Neural crest cell (in vitro differentiated cells): ENCODE data around the gene DIP2C. TPM values are rescaled to one million over a fixed set of nuclear protein-coding genes. Genes with fewer than 3 reads are reported as not detected.

Experiments
- DNase-seq: peaks from one replicate; pipeline ENCODE4 v3.0.0; 2021; ENCODE audit warnings: low read depth, mixed read lengths, low spot score
- H3K27ac Mint-ChIP-seq: one replicate; pipeline ENCODE4 v1.8.0; 2021; ENCODE audit warnings: mild to moderate bottlenecking, mixed read lengths; ENCODE audit not compliant: unreplicated experiment
- H3K27me3 Mint-ChIP-seq: 2 replicates; pipeline ENCODE4 v1.8.0; 2021; ENCODE audit warnings: low read depth, mild to moderate bottlenecking, mixed read lengths
- H3K36me3 Mint-ChIP-seq: 2 replicates; pipeline ENCODE4 v1.8.0; 2021; ENCODE audit warnings: low read depth, mild to moderate bottlenecking, mixed read lengths
- H3K4me1 Mint-ChIP-seq: 2 replicates; pipeline ENCODE4 v1.8.0; 2021; ENCODE audit warnings: mixed read lengths
- H3K4me3 Mint-ChIP-seq: one replicate; pipeline ENCODE4 v1.8.0; 2021; ENCODE audit warnings: mild to moderate bottlenecking, mixed read lengths
- H3K9me3 Mint-ChIP-seq: 2 replicates; pipeline ENCODE4 v1.8.0; 2021; ENCODE audit warnings: mixed read lengths
- total RNA-seq: library from RNA; stranded (reverse); gene quantifications from 2 replicates; pipeline ENCODE4 v1.2.1, GENCODE V29; 2021
- TF ChIP-seq, protein P1 (sequence below): fragments of 200-600 bp; sonication (generic); conservative IDR thresholded peaks from 2 replicates; pipeline ENCODE4 v1.5.0; 2021; ENCODE audit warnings: antibody characterized with exemption, mild to moderate bottlenecking

DIP2C gene
- total RNA-seq, 1 donor from 2014 or later = 21.7 TPM

DNA sequence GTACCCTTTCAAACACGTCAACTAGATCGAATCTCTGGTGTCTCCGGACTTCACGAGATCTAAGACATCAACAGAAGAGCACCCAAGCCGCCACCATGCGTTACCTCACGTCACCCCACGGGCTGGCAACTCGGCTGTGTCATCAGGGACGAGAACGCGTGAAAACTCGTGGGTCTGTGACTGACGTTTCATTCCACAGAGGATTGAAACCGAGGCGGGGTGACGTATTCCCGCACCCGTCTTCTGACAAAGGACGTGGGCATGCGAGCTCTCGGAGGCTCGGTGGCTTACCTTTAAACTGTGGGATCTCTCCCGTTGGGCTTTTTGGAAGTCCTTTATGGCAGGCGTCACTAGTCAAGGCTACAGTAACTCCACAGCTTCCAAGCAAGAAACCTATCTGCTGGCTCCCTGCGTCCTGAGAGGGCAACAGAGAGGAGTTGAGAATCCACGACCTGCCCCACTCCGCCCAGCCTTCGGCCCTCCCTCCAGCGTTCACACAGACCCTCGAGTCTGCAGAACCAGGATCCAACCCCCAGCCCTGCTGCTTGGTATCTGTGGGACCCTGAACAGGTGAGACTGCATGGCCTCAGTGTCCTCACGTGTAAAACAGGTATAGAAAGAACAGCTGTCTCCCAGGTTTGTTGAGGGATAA is 298.9 kb downstream of the DIP2C start:
- Mint-ChIP-seq H3K27me3 (no peaks in the 10 kb centered on the region), H3K9me3 (peaks cover 2% of the 10 kb centered on the region)
- DNase-seq = no peak

DNA sequence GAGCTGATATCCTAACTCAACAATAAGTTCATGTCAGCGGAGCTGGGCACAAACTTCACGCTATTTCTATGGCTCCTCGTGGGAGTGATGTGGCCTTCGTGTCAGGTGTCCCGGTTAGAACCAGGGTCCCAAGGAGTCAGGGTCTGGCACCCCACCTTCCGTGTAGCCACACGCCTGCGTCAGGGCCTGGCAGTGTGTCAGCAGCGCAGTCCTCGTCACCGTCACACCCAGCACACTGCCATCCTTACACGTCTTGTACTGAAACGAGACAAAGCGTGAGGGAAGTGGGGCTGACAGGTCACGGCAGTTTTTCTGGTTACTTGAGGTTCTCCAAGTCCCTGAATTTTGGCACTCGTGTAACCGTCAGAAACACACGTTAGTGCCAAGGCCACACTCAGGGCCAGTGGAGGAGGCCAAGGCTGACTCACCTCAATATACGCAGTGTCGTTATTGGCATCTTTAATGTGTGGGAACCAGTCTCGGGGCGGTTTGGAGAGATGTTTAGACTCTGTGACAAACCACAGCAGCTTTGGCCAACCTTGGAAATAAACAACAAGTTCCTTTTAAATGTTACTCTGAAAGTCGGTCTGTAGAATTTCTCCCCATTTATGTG is 299.5 kb downstream of the DIP2C start:
- H3K36me3 Mint-ChIP-seq = peaks cover 6% of the 10 kb centered on the region
- TF ChIP-seq, protein P1, sequence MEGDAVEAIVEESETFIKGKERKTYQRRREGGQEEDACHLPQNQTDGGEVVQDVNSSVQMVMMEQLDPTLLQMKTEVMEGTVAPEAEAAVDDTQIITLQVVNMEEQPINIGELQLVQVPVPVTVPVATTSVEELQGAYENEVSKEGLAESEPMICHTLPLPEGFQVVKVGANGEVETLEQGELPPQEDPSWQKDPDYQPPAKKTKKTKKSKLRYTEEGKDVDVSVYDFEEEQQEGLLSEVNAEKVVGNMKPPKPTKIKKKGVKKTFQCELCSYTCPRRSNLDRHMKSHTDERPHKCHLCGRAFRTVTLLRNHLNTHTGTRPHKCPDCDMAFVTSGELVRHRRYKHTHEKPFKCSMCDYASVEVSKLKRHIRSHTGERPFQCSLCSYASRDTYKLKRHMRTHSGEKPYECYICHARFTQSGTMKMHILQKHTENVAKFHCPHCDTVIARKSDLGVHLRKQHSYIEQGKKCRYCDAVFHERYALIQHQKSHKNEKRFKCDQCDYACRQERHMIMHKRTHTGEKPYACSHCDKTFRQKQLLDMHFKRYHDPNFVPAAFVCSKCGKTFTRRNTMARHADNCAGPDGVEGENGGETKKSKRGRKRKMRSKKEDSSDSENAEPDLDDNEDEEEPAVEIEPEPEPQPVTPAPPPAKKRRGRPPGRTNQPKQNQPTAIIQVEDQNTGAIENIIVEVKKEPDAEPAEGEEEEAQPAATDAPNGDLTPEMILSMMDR = no peak
- no peak overlapping the region for H3K4me3 Mint-ChIP-seq
- DNase-seq = no peak
- H3K27ac Mint-ChIP-seq = no peak overlapping the region
- peaks cover 2% of the 10 kb centered on the region for H3K9me3 Mint-ChIP-seq
- peaks cover 4% of the 10 kb centered on the region for H3K4me1 Mint-ChIP-seq
- H3K27me3 Mint-ChIP-seq = no peaks in the 10 kb centered on the region

More for the DNA sequence above, 298.9 kb downstream of the DIP2C start:
- peak overlapping the region; percentile 39 for H3K27ac Mint-ChIP-seq
- H3K4me3 Mint-ChIP-seq = no peak overlapping the region
- H3K4me1 Mint-ChIP-seq = peaks cover 7% of the 10 kb centered on the region
- H3K36me3 Mint-ChIP-seq = peaks cover 6% of the 10 kb centered on the region
- TF ChIP-seq, protein P1 = no peak

DNA sequence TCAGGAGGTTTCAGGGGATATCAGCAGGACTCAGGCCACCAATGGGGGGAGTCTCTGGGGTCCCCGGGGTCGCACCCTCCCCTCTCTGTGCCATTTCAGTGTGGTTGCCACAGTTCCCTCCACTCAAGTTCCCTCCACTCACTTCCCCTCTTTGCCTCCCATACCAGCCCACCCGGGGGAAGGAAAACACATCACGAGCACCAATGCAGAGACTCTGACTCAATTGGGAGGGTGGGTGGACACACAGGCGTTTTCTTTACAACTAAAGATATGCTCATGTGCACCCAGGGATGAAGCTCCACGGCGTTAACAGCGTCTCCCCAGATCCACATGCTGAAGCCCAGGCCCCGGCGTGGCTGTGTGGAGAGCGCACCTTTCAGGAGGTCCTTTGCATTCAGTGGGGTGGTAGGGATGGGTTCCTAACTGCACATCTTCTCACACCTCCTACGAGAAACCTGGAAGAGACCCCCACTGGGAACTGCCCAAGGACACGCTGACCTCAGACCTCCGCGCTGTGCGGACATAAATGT is 300.1 kb downstream of the DIP2C start:
- Mint-ChIP-seq H3K4me1 (no peaks in the 10 kb centered on the region), H3K36me3 (peaks cover 6% of the 10 kb centered on the region), H3K27me3 (no peaks in the 10 kb centered on the region), H3K9me3 (peaks cover 2% of the 10 kb centered on the region), H3K27ac (no peak overlapping the region), H3K4me3 (no peak overlapping the region)
- TF ChIP-seq, protein P1 = no peak
- no peak for DNase-seq

DNA sequence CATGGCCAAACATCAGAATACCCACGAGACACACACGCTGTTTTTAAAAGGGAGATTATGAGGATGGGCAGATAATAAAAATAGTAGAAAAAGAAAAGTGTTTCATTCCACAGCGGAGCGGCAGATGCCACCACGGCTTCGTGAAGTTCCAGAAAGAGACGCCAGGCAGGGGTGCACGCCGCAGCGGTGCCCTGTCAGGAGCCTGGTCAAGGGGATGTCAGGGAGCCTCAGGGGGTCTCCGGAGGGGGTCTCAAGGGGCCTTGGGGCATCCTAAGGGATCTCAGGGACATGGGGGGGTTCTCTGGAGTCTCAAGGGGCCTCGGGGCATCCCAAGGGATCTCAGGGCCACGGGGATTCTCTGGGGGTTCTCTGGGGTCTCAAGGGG is 300.8 kb downstream of the DIP2C start:
- Mint-ChIP-seq H3K9me3 (no peaks in the 10 kb centered on the region), H3K27ac (no peak overlapping the region), H3K4me3 (no peak overlapping the region), H3K27me3 (no peaks in the 10 kb centered on the region), H3K36me3 (peaks cover 10% of the 10 kb centered on the region), H3K4me1 (no peaks in the 10 kb centered on the region)
- DNase-seq = no peak
- TF ChIP-seq, protein P1 = no peak

DNA sequence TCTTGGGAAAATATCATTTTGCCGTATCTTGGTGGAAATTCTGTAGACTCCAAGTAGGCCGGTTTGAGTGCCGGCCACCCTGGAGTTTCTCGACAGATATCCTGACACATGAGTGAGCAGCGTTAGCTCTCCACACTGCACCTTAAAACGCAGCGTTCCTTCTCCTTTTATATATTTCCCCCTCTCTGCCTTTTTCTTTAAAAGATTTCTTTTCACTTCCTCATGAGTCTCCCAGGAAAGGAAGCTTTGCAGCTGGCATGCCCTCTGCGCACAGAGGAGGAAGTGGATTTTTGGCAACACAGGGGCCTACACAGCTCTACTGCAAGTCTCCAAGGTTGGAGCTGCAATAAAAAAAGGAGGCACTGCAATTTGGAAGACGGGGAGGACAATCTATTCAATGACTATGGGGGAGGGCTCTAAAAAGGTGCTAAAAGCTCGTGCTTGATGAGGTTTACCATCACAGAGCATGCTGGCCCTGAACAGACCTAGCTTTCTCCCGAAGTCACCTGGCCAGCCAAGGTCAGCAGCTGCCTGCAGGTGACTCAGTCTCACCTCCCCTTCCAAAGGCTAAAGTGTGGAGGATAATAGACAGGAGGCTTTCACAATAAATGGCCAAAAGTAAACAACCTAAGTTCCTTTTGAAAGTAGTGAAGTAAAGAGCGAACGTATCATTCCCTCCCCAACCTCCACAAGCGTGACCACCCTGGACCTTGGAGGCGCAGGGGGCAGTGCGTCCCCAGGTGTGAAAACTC is 301.4 kb downstream of the DIP2C start:
- Mint-ChIP-seq H3K27ac (no peak overlapping the region), H3K4me3 (no peak overlapping the region), H3K36me3 (peaks cover 11% of the 10 kb centered on the region), H3K4me1 (no peaks in the 10 kb centered on the region), H3K27me3 (no peaks in the 10 kb centered on the region), H3K9me3 (no peaks in the 10 kb centered on the region)
- TF ChIP-seq, protein P1 = no peak
- no peak for DNase-seq
